Uterus (tissue), 4 donors: ENCODE results near the gene SUPT4H1. TPM values are rescaled to one million over a fixed set of nuclear protein-coding genes. Genes with fewer than 3 reads are reported as not detected.

Experiments used
- DNase-seq, 2 donors: peaks; one replicate each; pipeline ENCODE4 v3.0.0-alpha.2; 2019 to 2020
- H3K27ac ChIP-seq, 2 donors: fragments of 200-600 bp; sonication (generic); 1 replicate in 1 of 2; 2 replicates in 1 of 2; pipeline ENCODE4 v1.5.1; 2016 to 2018
- H3K27me3 ChIP-seq, 2 donors: fragments of 200-600 bp; sonication (generic); one replicate each; pipeline ENCODE4 v1.5.1; 2018 to 2019; ENCODE audit warnings: control low read depth in 1 of 2
- H3K36me3 ChIP-seq, 2 donors: fragments of 200-600 bp; sonication (generic); one replicate each; pipeline ENCODE4 v1.5.1; 2019; ENCODE audit warnings: control low read depth in 1 of 2
- H3K4me1 ChIP-seq, 2 donors: fragments of 200-600 bp; sonication (generic); one replicate each; pipeline ENCODE4 v1.5.1; 2018 to 2019; ENCODE audit warnings: control low read depth in 1 of 2
- H3K4me3 ChIP-seq, 2 donors: fragments of 200-600 bp; sonication (generic); 1 replicate in 1 of 2; 2 replicates in 1 of 2; pipeline ENCODE4 v1.5.1; 2018 to 2019; ENCODE audit warnings: mild to moderate bottlenecking in 1 of 2
- H3K9me3 ChIP-seq, 2 donors: fragments of 200-600 bp; sonication (generic); one replicate each; pipeline ENCODE4 v1.5.1; 2019; ENCODE audit warnings: control low read depth in 1 of 2
- CTCF ChIP-seq, 4 experiments: fragments of 200-600 bp in 2 of 4; fragments of 450-650 bp in 2 of 4; sonication (generic) in 2 of 4; IDR thresholded peaks; one replicate each; pipeline ENCODE4 v1.5.1; 2016 to 2019; ENCODE audit warnings: antibody characterized with exemption in 4 of 4, mild to moderate bottlenecking in 2 of 4, moderate library complexity in 1 of 4
- POLR2A ChIP-seq, 2 donors: fragments of 450-650 bp; IDR thresholded peaks; one replicate each; pipeline ENCODE4 v1.6.1; 2016; ENCODE audit warnings: antibody characterized with exemption in 2 of 2, mild to moderate bottlenecking in 1 of 2, moderate library complexity in 1 of 2
- intact Hi-C: fragments of 100-400 bp; cut with DNase I; formaldehyde crosslinking; loops from one replicate; pipeline ENCODE4 v1.15.1; 2023; ENCODE audit warnings: low total_unique reads
- total RNA-seq, 4 donors: library from RNA; depleted of rRNA in 3 of 4; stranded (reverse); fragments of >200 nt in 3 of 4; gene quantifications; one replicate each; pipeline versions ENCODE4 v1.1.0 to v1.2.4, GENCODE V29; 2014 to 2023
- donor health status: DM: yes; HTN: yes; CAD: no.

The SUPT4H1 gene
- total RNA-seq, 4 donors from 2014 or later, result 31.1 to 267 (median 98.1) TPM

GRCh38 chr17:58330997-58331814 lies 20.8 kb downstream of the SUPT4H1 start:
- H3K27ac ChIP-seq, result no peak overlapping the region
- H3K27me3 ChIP-seq, result no peaks in the 10 kb centered on the region
- H3K36me3 ChIP-seq, result no peaks in the 10 kb centered on the region
- intact Hi-C loops, result no loop called here
- TF ChIP-seq POLR2A (IDR thresholded peaks at IDR 0.05) (no peak), CTCF (IDR thresholded peaks at IDR 0.05) (no peak)
- no peaks in the 10 kb centered on the region for H3K9me3 ChIP-seq
- no peaks in the 10 kb centered on the region for H3K4me1 ChIP-seq
- DNase-seq, result no peak
- H3K4me3 ChIP-seq, result peak overlapping the region in 1 of 2 donors; percentile 14

- Histone ChIP-seq H3K27me3 (no peaks in the 10 kb centered on the region), H3K4me3 (no peak overlapping the region), H3K27ac (no peak overlapping the region), H3K36me3 (no peaks in the 10 kb centered on the region), H3K4me1 (no peaks in the 10 kb centered on the region), H3K9me3 (no peaks in the 10 kb centered on the region)
- intact Hi-C loops, result no loop called here
- DNase-seq, result no peak
- no peak for TF ChIP-seq POLR2A (IDR thresholded peaks at IDR 0.05)
- no peak for TF ChIP-seq CTCF (IDR thresholded peaks at IDR 0.05)
Measured at GRCh38 chr17:58330538-58330996, 21.4 kb downstream of the SUPT4H1 start.

- H3K27me3 ChIP-seq, result no peaks in the 10 kb centered on the region
- TF ChIP-seq POLR2A (IDR thresholded peaks at IDR 0.05), result no peak
- no peak for TF ChIP-seq CTCF (IDR thresholded peaks at IDR 0.05)
- H3K36me3 ChIP-seq, result no peaks in the 10 kb centered on the region
- no peak for DNase-seq
- no peak overlapping the region for H3K4me3 ChIP-seq
- no peaks in the 10 kb centered on the region for H3K4me1 ChIP-seq
- intact Hi-C loops, result no loop called here
- H3K9me3 ChIP-seq, result no peaks in the 10 kb centered on the region
- H3K27ac ChIP-seq, result no peak overlapping the region
Measured at GRCh38 chr17:58329810-58330537, 22.0 kb downstream of the SUPT4H1 start.

- Histone ChIP-seq H3K36me3 (no peaks in the 10 kb centered on the region), H3K4me1 (no peaks in the 10 kb centered on the region), H3K27me3 (no peaks in the 10 kb centered on the region), H3K4me3 (no peak overlapping the region), H3K9me3 (no peaks in the 10 kb centered on the region), H3K27ac (no peak overlapping the region)
- no peak for TF ChIP-seq POLR2A (IDR thresholded peaks at IDR 0.05)
- TF ChIP-seq CTCF (IDR thresholded peaks at IDR 0.05), result no peak
- intact Hi-C loops, result no loop called here
- DNase-seq, result no peak
Measured at GRCh38 chr17:58329035-58329809, 22.8 kb downstream of the SUPT4H1 start.
